NAMALWA (cell line): ENCODE measurements around the gene HSD17B10.
A peak's percentile ranks its signal among the peaks of the same experiment; 100 is the strongest.
"Not testable (repeated sequence)": the region's sequence is repeated elsewhere in the genome, so short reads cannot be mapped to it uniquely, and the experiment has no call there.

Experiments used
- DNase-seq: peaks from one replicate; pipeline ENCODE4 v3.0.0-alpha.2; 2015; ENCODE audit warnings: low spot score

The HSD17B10 gene

DNA sequence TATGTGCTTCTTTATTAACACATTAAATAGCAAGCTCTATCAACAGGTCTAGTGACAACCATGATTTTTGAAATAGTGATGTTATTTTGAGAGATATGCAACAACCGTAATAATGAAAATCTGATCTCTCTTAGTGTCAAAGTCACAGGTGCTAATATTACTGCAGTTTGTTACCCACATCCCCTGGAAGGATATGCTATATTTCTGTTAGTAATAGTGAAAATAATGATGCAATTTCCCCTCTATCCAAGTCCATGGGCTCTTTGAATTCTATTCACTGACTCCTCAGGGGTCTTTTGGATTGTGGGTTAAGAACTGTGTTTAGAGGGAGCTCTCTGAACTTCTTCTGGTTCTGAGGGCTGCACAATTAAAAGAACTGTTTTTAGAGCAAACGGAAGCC, 3.0 kb upstream of the HSD17B10 start:
- no peak for DNase-seq

DNA sequence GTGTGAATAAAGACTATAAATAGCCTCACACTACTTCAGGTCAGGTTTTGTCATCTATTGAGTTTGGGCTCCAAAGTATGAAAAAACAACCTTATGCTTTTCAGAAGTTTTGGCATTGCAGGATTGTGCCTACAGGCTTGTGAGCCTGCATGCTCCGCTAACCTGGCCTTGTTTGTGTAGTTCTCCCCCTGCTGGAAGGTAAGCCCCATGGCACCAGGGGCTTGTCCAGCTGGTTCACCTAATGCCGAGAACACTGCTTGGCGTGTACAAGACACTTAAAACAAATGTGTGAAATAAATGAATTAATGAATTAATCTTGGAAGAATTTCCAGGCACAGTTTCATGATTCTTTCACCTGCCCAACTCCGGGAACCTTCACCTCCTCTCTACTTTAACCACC, 1.8 kb upstream of the HSD17B10 start:
- DNase-seq: peak; percentile 82

DNA sequence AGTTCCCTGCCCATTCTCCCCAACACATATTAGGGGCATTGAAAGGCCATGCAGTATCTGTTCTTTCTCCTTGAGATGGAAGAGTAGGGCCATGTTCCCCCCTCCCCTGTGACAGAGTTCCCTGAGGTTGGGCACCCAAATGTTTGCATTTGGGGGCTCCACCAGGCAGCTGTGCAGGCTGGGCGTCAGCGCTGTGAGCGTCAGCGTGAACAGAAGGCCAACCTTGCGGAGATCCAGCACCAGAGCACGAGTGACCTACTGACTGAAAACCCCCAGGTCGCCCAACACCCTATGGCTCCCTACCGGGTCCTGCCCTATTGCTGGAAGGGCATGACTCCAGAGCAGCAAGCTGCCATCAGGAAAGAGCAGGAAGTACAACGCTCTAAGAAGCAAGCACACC, 3.9 kb downstream of the HSD17B10 start:
- no peak for DNase-seq

DNA sequence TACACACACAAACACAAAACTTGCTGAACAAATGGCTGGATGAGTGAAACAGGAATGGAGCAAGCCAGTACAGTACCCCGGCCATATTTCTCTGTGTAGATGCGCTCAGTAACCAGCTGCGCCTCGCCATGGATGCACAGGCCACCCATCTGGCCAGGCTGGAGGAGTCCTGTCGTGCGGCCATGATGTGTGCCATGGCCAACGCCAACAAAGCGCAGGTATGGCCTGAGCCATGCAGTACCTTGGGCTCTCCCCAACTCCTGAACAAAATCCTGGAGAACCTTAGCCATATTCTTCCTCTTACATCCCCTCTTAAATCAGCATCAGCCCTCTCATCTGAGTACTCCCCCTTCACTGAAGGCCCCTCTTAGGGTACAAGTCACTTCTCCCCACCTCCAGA, 4.4 kb downstream of the HSD17B10 start:
- DNase-seq: no peak

DNA sequence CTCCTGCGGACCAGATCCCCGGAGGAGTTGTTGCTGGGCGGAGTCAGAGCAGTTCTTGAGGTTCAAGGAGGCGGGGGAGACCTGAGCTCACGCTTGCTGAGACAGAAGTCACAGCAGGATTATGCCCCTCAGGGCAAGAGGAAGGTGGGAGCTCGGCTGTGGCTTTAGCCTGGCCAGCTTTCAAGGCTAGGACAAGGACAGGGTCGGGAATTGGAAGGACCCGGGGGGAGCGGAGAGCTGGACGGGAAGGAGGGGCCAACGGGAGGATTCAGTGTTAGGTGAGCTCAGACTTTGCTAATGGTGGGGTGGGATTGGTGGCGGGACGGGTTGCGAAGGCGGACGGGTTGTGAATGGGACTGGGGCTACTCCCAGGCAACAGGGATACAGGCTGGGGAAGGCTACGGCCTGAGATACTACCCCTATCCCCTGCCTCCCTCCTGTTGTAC, 11.3 kb downstream of the HSD17B10 start, which contains the start of gene RIBC1:
RIBC1 (plus strand) TSS at position 13 of the 446 bp plus-strand sequence. CDS start 3,404 bp downstream, outside the sequence.
- DNase-seq: no peak

GRCh38 chrX:53422086-53422860, 11.9 kb downstream of the HSD17B10 start, which contains the start of gene SMC1A:
Gene SMC1A, minus strand, starts transcription at chrX:53422654. Its CDS starts 54 bp downstream, at chrX:53422600.
- DNase-seq: peak; percentile 96

DNA sequence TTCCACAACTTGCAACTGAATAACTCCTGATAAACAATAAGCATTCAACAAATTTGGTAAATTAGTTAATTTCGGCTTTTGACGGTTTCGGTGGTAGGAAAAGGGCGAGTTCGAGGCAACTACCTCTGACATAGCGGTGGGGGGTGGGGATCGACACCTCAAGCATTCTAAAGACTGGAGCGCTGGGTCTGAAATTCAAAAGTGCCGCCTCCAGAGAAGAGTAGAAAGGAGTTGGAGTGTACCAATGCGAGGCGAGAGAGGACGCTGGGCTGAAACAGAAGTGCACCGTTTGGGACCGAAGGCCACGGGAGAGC, 12.4 kb downstream of the HSD17B10 start:
- no peak for DNase-seq

- DNase-seq: no peak
Measured at GRCh38 chrX:53421125-53421524, 13.0 kb downstream of the HSD17B10 start.

GRCh38 chrX:53420351-53420750, 13.8 kb downstream of the HSD17B10 start:
- not testable (repeated sequence) for DNase-seq

- no peak for DNase-seq
Measured at GRCh38 chrX:53412446-53412845, 21.7 kb downstream of the HSD17B10 start.

GRCh38 chrX:53403535-53403934, 30.6 kb downstream of the HSD17B10 start:
- no peak for DNase-seq

GRCh38 chrX:53398216-53398615, 36.0 kb downstream of the HSD17B10 start:
- DNase-seq: no peak

DNA sequence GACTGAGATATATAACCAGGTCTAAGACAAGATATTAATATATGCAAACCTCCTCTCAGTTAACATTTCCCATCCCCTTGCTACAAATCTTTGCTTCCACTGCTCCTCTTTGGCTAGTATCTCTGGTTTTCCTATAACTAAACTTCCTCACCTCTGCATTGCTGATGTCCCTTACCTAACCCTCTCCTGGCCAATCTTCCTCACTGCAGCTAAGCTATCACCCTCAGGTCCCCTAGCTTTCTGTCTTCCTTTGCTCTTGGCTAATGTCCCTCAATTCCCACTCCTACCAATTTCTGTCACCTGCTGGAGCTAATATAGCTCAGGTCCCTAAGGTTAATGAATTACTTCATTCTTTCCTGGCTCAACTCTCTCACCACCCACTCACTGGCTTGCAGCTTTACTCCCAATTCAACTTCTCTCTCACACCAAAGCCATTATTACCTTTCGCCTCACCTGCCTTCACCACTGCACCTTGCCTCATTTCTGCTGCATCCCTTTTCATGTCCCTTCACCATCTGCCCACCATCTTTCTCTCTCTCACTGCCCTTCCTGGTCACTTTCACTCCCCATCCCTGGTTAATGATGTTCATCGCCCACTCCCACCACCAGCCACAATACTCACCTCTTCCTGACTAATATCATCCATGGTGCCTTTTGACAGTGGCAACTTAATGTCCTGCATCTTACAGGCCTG, 38.4 kb downstream of the HSD17B10 start:
- no peak for DNase-seq

- DNase-seq: no peak
Measured at GRCh38 chrX:53383376-53384076, 50.6 kb downstream of the HSD17B10 start.
